CD4-positive, alpha-beta T cell treated with Interleukin-17A for 1 hour (primary cell): ENCODE measurements around the gene KRT84.

Experiments used
- DNase-seq: peaks from one replicate; pipeline ENCODE4 v3.0.0-alpha.2; 2020

The KRT84 gene

GRCh38 chr12:52338241-52338960, 47.1 kb downstream of the KRT84 start:
- no peak for DNase-seq

GRCh38 chr12:52337054-52337453, 48.4 kb downstream of the KRT84 start:
- DNase-seq: no peak

- no peak for DNase-seq
Observed at GRCh38 chr12:52336641-52337040, 48.8 kb downstream of the KRT84 start.

GRCh38 chr12:52335598-52336262, 49.7 kb downstream of the KRT84 start:
- no peak for DNase-seq

- DNase-seq: no peak
Observed at GRCh38 chr12:52334185-52334584, 51.3 kb downstream of the KRT84 start.

GRCh38 chr12:52333321-52333720, 52.1 kb downstream of the KRT84 start:
- no peak for DNase-seq

- no peak for DNase-seq
Observed at GRCh38 chr12:52332381-52332780, 53.1 kb downstream of the KRT84 start.

- no peak for DNase-seq
Observed at GRCh38 chr12:52331833-52332232, 53.6 kb downstream of the KRT84 start.

- no peak for DNase-seq
Observed at GRCh38 chr12:52331039-52331438, 54.4 kb downstream of the KRT84 start.

- no peak for DNase-seq
Observed at GRCh38 chr12:52327830-52328500, 57.5 kb downstream of the KRT84 start.
